Lower leg skin (tissue), 3 donors: Measurements from ENCODE around the gene SCN8A.

ENCODE experiments used
- POLR2A ChIP-seq, 2 donors: fragments of 450-650 bp; IDR thresholded peaks; one replicate each; pipeline ENCODE4 v1.6.1; 2016 to 2017; ENCODE audit warnings: antibody characterized with exemption in 2 of 2, mild to moderate bottlenecking in 1 of 2, moderate library complexity in 1 of 2
- TF ChIP-seq, protein P1 (sequence below), 3 donors: fragments of 450-650 bp; IDR thresholded peaks; one replicate each; pipeline ENCODE4 v1.5.1; 2016; ENCODE audit warnings: antibody characterized with exemption in 3 of 3, mild to moderate bottlenecking in 3 of 3, moderate library complexity in 2 of 3

DNA sequence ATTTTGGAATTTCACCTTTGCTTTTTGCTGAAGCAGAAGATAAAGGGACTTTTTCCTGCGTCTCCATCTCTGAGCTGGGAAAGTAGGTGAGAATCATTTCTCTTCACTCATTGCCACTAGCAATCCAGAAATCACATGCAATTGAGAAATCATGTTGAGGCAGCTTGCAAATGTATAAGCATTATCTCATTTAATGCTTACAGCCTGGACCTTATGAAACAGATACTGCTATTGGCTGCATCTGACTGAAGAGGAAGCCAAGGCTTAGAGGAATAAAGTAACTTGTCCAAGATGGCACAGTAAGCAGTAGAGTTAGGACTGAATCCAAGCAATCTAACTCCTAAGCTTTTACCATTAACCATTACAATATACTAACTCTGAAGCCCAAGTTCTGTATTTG, 135.1 kb downstream of the SCN8A start:
- TF ChIP-seq POLR2A (IDR thresholded peaks at IDR 0.05), result no peak
- TF ChIP-seq, protein P1, sequence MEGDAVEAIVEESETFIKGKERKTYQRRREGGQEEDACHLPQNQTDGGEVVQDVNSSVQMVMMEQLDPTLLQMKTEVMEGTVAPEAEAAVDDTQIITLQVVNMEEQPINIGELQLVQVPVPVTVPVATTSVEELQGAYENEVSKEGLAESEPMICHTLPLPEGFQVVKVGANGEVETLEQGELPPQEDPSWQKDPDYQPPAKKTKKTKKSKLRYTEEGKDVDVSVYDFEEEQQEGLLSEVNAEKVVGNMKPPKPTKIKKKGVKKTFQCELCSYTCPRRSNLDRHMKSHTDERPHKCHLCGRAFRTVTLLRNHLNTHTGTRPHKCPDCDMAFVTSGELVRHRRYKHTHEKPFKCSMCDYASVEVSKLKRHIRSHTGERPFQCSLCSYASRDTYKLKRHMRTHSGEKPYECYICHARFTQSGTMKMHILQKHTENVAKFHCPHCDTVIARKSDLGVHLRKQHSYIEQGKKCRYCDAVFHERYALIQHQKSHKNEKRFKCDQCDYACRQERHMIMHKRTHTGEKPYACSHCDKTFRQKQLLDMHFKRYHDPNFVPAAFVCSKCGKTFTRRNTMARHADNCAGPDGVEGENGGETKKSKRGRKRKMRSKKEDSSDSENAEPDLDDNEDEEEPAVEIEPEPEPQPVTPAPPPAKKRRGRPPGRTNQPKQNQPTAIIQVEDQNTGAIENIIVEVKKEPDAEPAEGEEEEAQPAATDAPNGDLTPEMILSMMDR (IDR thresholded peaks at IDR 0.05), result no peak
